Upper lobe of left lung (tissue), 6 donors: ENCODE measurements around the gene MC5R. TPM values are rescaled to one million over a fixed set of nuclear protein-coding genes. Genes with fewer than 3 reads are reported as not detected.

Source experiments
- ATAC-seq, 2 donors: fragments of 200-7000 bp; cut with Tn5 transposase; one replicate each; pipeline ENCODE4 v1.9.1; 2022; ENCODE audit warnings: mild to moderate bottlenecking in 2 of 2, moderate library complexity in 2 of 2; ENCODE audit not compliant: low FRiP score in 2 of 2
- DNase-seq, 2 donors: peaks; one replicate each; pipeline ENCODE4 v3.0.0-alpha.2; 2019 to 2020
- H3K27ac ChIP-seq, 4 donors: fragments of 200-600 bp; sonication (generic); one replicate each; pipeline ENCODE4 v1.5.1; 2016 to 2019
- H3K27me3 ChIP-seq, 4 donors: fragments of 200-600 bp; sonication (generic); one replicate each; pipeline ENCODE4 v1.5.1; 2017 to 2019
- H3K36me3 ChIP-seq, 4 donors: fragments of 200-600 bp; sonication (generic); one replicate each; pipeline ENCODE4 v1.5.1; 2016 to 2019
- H3K4me1 ChIP-seq, 4 donors: fragments of 200-600 bp; sonication (generic); one replicate each; pipeline ENCODE4 v1.5.1; 2018 to 2019
- H3K4me3 ChIP-seq, 4 donors: fragments of 200-600 bp; sonication (generic); one replicate each; pipeline ENCODE4 v1.5.1; 2017 to 2019; ENCODE audit warnings: mild to moderate bottlenecking in 2 of 4, moderate library complexity in 1 of 4
- H3K9me3 ChIP-seq, 4 donors: fragments of 200-600 bp; sonication (generic); one replicate each; pipeline ENCODE4 v1.5.1; 2018 to 2019
- CTCF ChIP-seq, 6 experiments: fragments of 450-650 bp in 4 of 6; fragments of 200-600 bp in 2 of 6; sonication (generic) in 2 of 6; IDR thresholded peaks; one replicate each; pipeline ENCODE4 v1.5.1; 2016 to 2019; ENCODE audit warnings: antibody characterized with exemption in 6 of 6
- EP300 ChIP-seq, 4 donors: sonication (generic); formaldehyde crosslinking; IDR thresholded peaks; one replicate each; pipeline ENCODE4 v1.5.1; 2017; ENCODE audit warnings: antibody characterized with exemption in 4 of 4, control low read depth in 2 of 4
- POLR2A ChIP-seq, 4 donors: fragments of 450-650 bp; IDR thresholded peaks; one replicate each; pipeline ENCODE4 v1.5.1; 2016 to 2017; ENCODE audit warnings: antibody characterized with exemption in 4 of 4, mild to moderate bottlenecking in 2 of 4
- POLR2AphosphoS5 ChIP-seq, 2 donors: sonication (generic); formaldehyde crosslinking; IDR thresholded peaks; one replicate each; pipeline ENCODE4 v1.5.1; 2017; ENCODE audit warnings: antibody characterized with exemption in 2 of 2
- WGBS, 2 donors: methylation state at CpG; one replicate each; pipeline ENCODE4 v1.1.5; 2017 to 2018; 5-methylcytosine and 5-hydroxymethylcytosine counted together
- total RNA-seq, 6 donors: library from RNA; depleted of rRNA in 4 of 6; stranded (reverse); fragments of >200 nt in 4 of 6; gene quantifications; one replicate each; pipeline versions ENCODE4 v1.1.0 to v1.2.1, GENCODE V29; 2016 to 2021
- donor health status: DM: no; HTN: no; CAD: no; lungs with moderate emphysema.
- donor health status: DM: no; HTN: yes; CAD: no; lungs with severe emphysema.

Gene MC5R
- total RNA-seq = not detected

- WGBS, 2 donors = 9 to 13% methylated on average over 7 to 29 of the region's 54 CpGs
- TF ChIP-seq EP300 (IDR thresholded peaks at IDR 0.05) (no peak), POLR2A (IDR thresholded peaks at IDR 0.05) (no peak), CTCF (IDR thresholded peaks at IDR 0.05) (peak; percentile 87 to 97 (median 92)), POLR2AphosphoS5 (IDR thresholded peaks at IDR 0.05) (no peak)
- Histone ChIP-seq H3K9me3 (no peaks in the 10 kb centered on the region), H3K4me1 (peaks cover 3 to 10% (median 8%) of the 10 kb centered on the region in 4 donors), H3K27me3 (peaks cover 0 to 3% (median 0%) of the 10 kb centered on the region in 4 donors), H3K27ac (no peak within 1 kb of the TSS), H3K4me3 (peak within 1 kb of the TSS in 3 of 4 donors; percentile 33 to 48 (median 42)), H3K36me3 (no peaks in the 10 kb centered on the region)
- peak; percentile 73 to 97 for ATAC-seq
- DNase-seq = peak; percentile 51 to 95
Measured at GRCh38 chr18:13823707-13824395, at the start of gene MC5R. Gene MC5R (plus strand): TSS chr18:13824149. CDS start chr18:13825766, 1,617 bp downstream.

GRCh38 chr18:13775058-13775457 is 48.9 kb upstream of the MC5R start:
- Histone ChIP-seq H3K27me3 (no peaks in the 10 kb centered on the region), H3K9me3 (peaks cover 0 to 5% (median 2%) of the 10 kb centered on the region in 4 donors), H3K27ac (no peak overlapping the region), H3K4me1 (no peaks in the 10 kb centered on the region), H3K36me3 (no peaks in the 10 kb centered on the region), H3K4me3 (no peak overlapping the region)
- ATAC-seq = no peak
- TF ChIP-seq EP300 (IDR thresholded peaks at IDR 0.05) (no peak), POLR2A (IDR thresholded peaks at IDR 0.05) (no peak), POLR2AphosphoS5 (IDR thresholded peaks at IDR 0.05) (no peak), CTCF (IDR thresholded peaks at IDR 0.05) (no peak)
- WGBS, 2 donors = 62 to 75% methylated on average over 3 of the region's 3 CpGs
- DNase-seq = no peak

GRCh38 chr18:13791181-13791580 is 32.8 kb upstream of the MC5R start:
- DNase-seq (no peak), ATAC-seq (peak in 1 of 2 donors; percentile 58)
- WGBS, 2 donors = 66 to 71% methylated on average over 7 of the region's 7 CpGs
- TF ChIP-seq EP300 (IDR thresholded peaks at IDR 0.05) (no peak), POLR2AphosphoS5 (IDR thresholded peaks at IDR 0.05) (no peak), POLR2A (IDR thresholded peaks at IDR 0.05) (no peak), CTCF (IDR thresholded peaks at IDR 0.05) (no peak)
- H3K27ac ChIP-seq = no peak overlapping the region
- H3K9me3 ChIP-seq = no peaks in the 10 kb centered on the region
- no peaks in the 10 kb centered on the region for H3K27me3 ChIP-seq
- no peaks in the 10 kb centered on the region for H3K36me3 ChIP-seq
- H3K4me3 ChIP-seq = no peak overlapping the region
- H3K4me1 ChIP-seq = no peaks in the 10 kb centered on the region

- no peak overlapping the region for H3K27ac ChIP-seq
- no peaks in the 10 kb centered on the region for H3K27me3 ChIP-seq
- no peaks in the 10 kb centered on the region for H3K4me1 ChIP-seq
- H3K4me3 ChIP-seq = no peak overlapping the region
- TF ChIP-seq POLR2AphosphoS5 (IDR thresholded peaks at IDR 0.05) = no peak
- no peak for TF ChIP-seq CTCF (IDR thresholded peaks at IDR 0.05)
- no peak for TF ChIP-seq EP300 (IDR thresholded peaks at IDR 0.05)
- no peak for TF ChIP-seq POLR2A (IDR thresholded peaks at IDR 0.05)
- no peak for DNase-seq
- WGBS, 2 donors = 28 to 40% methylated on average over 7 of the region's 7 CpGs
- ATAC-seq = no peak
- no peaks in the 10 kb centered on the region for H3K36me3 ChIP-seq
- no peaks in the 10 kb centered on the region for H3K9me3 ChIP-seq
Measured at GRCh38 chr18:13793819-13794218, 30.1 kb upstream of the MC5R start.

GRCh38 chr18:13796515-13796914 is 27.4 kb upstream of the MC5R start:
- Histone ChIP-seq H3K4me3 (no peak overlapping the region), H3K27ac (no peak overlapping the region), H3K36me3 (no peaks in the 10 kb centered on the region), H3K4me1 (peaks cover 0 to 10% (median 4%) of the 10 kb centered on the region in 4 donors), H3K9me3 (no peaks in the 10 kb centered on the region), H3K27me3 (peaks cover 0 to 6% (median 0%) of the 10 kb centered on the region in 4 donors)
- peak in 1 of 2 donors; percentile 52 for DNase-seq
- TF ChIP-seq CTCF (IDR thresholded peaks at IDR 0.05) (no peak), EP300 (IDR thresholded peaks at IDR 0.05) (no peak), POLR2AphosphoS5 (IDR thresholded peaks at IDR 0.05) (no peak), POLR2A (IDR thresholded peaks at IDR 0.05) (no peak)
- WGBS, 2 donors = 81% methylated on average over 13 to 14 of the region's 14 CpGs
- no peak for ATAC-seq
